Panc1 (cell line): ENCODE data around the gene DCBLD1. TPM values are rescaled to one million over a fixed set of nuclear protein-coding genes. Genes with fewer than 3 reads are reported as not detected.

Experiments used
- ATAC-seq: fragments of 200-7000 bp; cut with Tn5 transposase; 2 replicates; pipeline ENCODE4 v1.9.1; 2020; ENCODE audit warnings: mild to moderate bottlenecking, moderate library complexity
- BruUV-seq: library from RNA; stranded (reverse); fragments of 400-500 nt; replicated peaks from 2 replicates; lab custom pipeline; 2021; lab: Mats Ljungman, UMichigan
- CTCF ChIA-PET: fragments of 300-600 bp; sonication (Branson Sonifier 250); formaldehyde crosslinking; loops from one replicate; lab custom pipeline; 2022; ENCODE audit warnings: antibody characterized with exemption; lab: Charles Lee
- POLR2A ChIA-PET: fragments of 300-600 bp; sonication (Branson Sonifier 250); formaldehyde crosslinking; loops from one replicate; lab custom pipeline; 2022; ENCODE audit warnings: antibody characterized with exemption; lab: Charles Lee
- DNase-seq: peaks from one replicate; pipeline ENCODE4 v3.0.0-alpha.2; 2010; ENCODE audit warnings: low read depth, low spot score
- H3K27ac ChIP-seq: 2 replicates; pipeline ENCODE4 v1.5.1; 2011; ENCODE audit warnings: mild to moderate bottlenecking, low read length, inconsistent platforms
- H3K27me3 ChIP-seq: fragments of 200-500 bp; sonication (Bioruptor generic); 2 replicates; pipeline ENCODE4 v1.6.0; 2014; ENCODE audit warnings: low read length, inconsistent platforms; ENCODE audit not compliant: control insufficient read depth, insufficient read depth
- H3K36me3 ChIP-seq: fragments of 200-500 bp; sonication (Bioruptor generic); 2 replicates; pipeline ENCODE4 v1.5.1; 2014; ENCODE audit warnings: inconsistent platforms, mild to moderate bottlenecking, low read length, moderate library complexity; ENCODE audit not compliant: control insufficient read depth, insufficient read depth
- H3K4me1 ChIP-seq: 2 replicates; pipeline ENCODE4 v1.5.1; 2011; ENCODE audit warnings: inconsistent platforms, mild to moderate bottlenecking, low read length, moderate library complexity; ENCODE audit not compliant: control insufficient read depth, insufficient read depth
- H3K4me3 ChIP-seq, 2 experiments: 2 replicates each; pipeline ENCODE4 v1.5.1; 2011 to 2012; ENCODE audit warnings: low read depth in 2 of 2, low read length in 2 of 2, mild to moderate bottlenecking in 2 of 2, inconsistent platforms in 1 of 2, moderate library complexity in 1 of 2
- H3K9me3 ChIP-seq: fragments of 200-500 bp; sonication (Bioruptor generic); 2 replicates; pipeline ENCODE4 v1.5.1; 2014; ENCODE audit warnings: low read depth, mild to moderate bottlenecking, inconsistent platforms, low read length, moderate library complexity; ENCODE audit not compliant: control insufficient read depth, insufficient read depth
- CTCF ChIP-seq: fragments of 450-650 bp; IDR thresholded peaks from 2 replicates; pipeline ENCODE4 v1.5.1; 2017; ENCODE audit warnings: mild to moderate bottlenecking
- POLR2AphosphoS5 ChIP-seq: IDR thresholded peaks from 2 replicates; pipeline ENCODE4 v1.6.1; 2012; ENCODE audit warnings: mild to moderate bottlenecking, low read depth, low read length, moderate library complexity
- REST ChIP-seq, 2 experiments: IDR thresholded peaks; 2 replicates each; pipeline ENCODE4 v1.6.1; 2011 to 2012; ENCODE audit warnings: low read depth in 2 of 2, control low read depth in 1 of 2, low read length in 1 of 2, mild to moderate bottlenecking in 1 of 2, moderate library complexity in 1 of 2; ENCODE audit not compliant: insufficient read depth in 1 of 2
- SIN3A ChIP-seq: IDR thresholded peaks from 2 replicates; pipeline ENCODE4 v1.6.1; 2012; ENCODE audit warnings: low read depth, mild to moderate bottlenecking, low read length, moderate library complexity, borderline replicate concordance; ENCODE audit not compliant: insufficient read depth
- TCF7L2 ChIP-seq: IDR thresholded peaks from 2 replicates; pipeline ENCODE4 v1.6.1; 2011; ENCODE audit warnings: mild to moderate bottlenecking, low read depth, low read length, inconsistent platforms
- in situ Hi-C: cut with HindIII; loops from 2 replicates; pipeline ENCODE4 v1.10.0; 2016; ENCODE audit warnings: low sequenced_read_pairs, low pct_unique_long_range_greater_than_20kb
- intact Hi-C: fragments of 100-400 bp; cut with micrococcal nuclease; formaldehyde crosslinking; loops from one replicate; pipeline ENCODE4 v1.10.0; 2022; ENCODE audit not compliant: unreplicated experiment
- total RNA-seq: library from RNA; stranded (reverse); gene quantifications from one replicate; pipeline ENCODE4 v1.2.1, GENCODE V29; 2021; ENCODE audit not compliant: unreplicated experiment

DCBLD1 gene
- total RNA-seq, 1 experiment from 2014 or later = 29.0 TPM

GRCh38 chr6:117489003-117489402, 6.5 kb downstream of the DCBLD1 start:
- intact Hi-C loops = no loop called here
- Histone ChIP-seq H3K27me3 (no peaks in the 10 kb centered on the region), H3K36me3 (no peaks in the 10 kb centered on the region), H3K4me3 (no peak overlapping the region), H3K27ac (peak overlapping the region; percentile 0), H3K9me3 (peaks cover 13% of the 10 kb centered on the region; the same call in 1 of the 2 replicates), H3K4me1 (peaks cover 57% of the 10 kb centered on the region)
- TF ChIP-seq POLR2AphosphoS5 = no peak
- no peak for TF ChIP-seq CTCF
- no peak for TF ChIP-seq TCF7L2
- no peak for TF ChIP-seq SIN3A
- no peak for TF ChIP-seq REST (IDR thresholded peaks at IDR 0.05; ENCODE audit: insufficient read depth in 1 of 2, low read depth in 2 of 2, low read length in 1 of 2)
- ATAC-seq = no peak
- ChIA-PET POLR2A (no interaction called here), CTCF (no interaction called here)
- no peak for DNase-seq
- BruUV-seq = no TSS peak
- in situ Hi-C loops = no loop called here

DNA sequence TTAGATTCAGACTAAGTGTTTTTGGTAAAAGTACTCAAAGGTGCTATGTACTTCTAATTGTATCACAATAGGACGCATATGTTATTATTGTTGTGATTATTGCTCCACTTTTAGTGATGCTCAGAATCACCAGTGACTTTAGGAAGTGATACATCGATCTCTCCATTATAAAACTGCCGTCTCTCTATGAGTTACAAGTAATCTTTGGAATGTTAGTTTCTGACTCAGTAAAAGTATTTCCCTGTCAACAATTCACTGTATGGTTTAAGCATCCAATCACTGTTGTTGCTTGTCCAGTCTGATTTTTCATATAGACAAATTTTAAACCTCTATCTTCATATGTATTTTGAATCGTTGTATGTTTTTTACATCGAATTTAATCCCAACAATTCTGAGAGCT, 9.4 kb downstream of the DCBLD1 start:
- no TSS peak for BruUV-seq
- intact Hi-C loops (loop anchor here (5.0 kb wide), 1 partner anchor 55 kb away; no protein-coding TSS in a partner anchor), in situ Hi-C loops (no loop called here)
- Histone ChIP-seq H3K27me3 (no peaks in the 10 kb centered on the region), H3K9me3 (peaks cover 2% of the 10 kb centered on the region; the same call in 1 of the 2 replicates), H3K4me1 (peaks cover 70% of the 10 kb centered on the region), H3K36me3 (no peaks in the 10 kb centered on the region), H3K27ac (peak overlapping the region; percentile 92), H3K4me3 (peak overlapping the region; percentile 20 to 40)
- ChIA-PET POLR2A (no interaction called here), CTCF (no interaction called here)
- TF ChIP-seq SIN3A (no peak), POLR2AphosphoS5 (no peak; the same call in 1 of the 2 replicates), REST (IDR thresholded peaks at IDR 0.05; ENCODE audit: insufficient read depth in 1 of 2, low read depth in 2 of 2, low read length in 1 of 2) (no peak), CTCF (no peak), TCF7L2 (no peak)
- ATAC-seq (peak; percentile 71), DNase-seq (no peak)
